ENCODE measurements around the gene GAB1.

GAB1 gene

GRCh38 chr4:143424276-143424675 is 87.6 kb downstream of the GAB1 start:
- no peak for DNase-seq

- DNase-seq: no peak
Observed at GRCh38 chr4:143431526-143432257, 95.0 kb downstream of the GAB1 start.

- no peak for DNase-seq
Observed at GRCh38 chr4:143432258-143432591, 95.5 kb downstream of the GAB1 start.

GRCh38 chr4:143433231-143433630 is 96.6 kb downstream of the GAB1 start:
- no peak for DNase-seq

GRCh38 chr4:143435955-143436354 is 99.3 kb downstream of the GAB1 start:
- DNase-seq: no peak

- no peak for DNase-seq
Observed at GRCh38 chr4:143437476-143437875, 100.8 kb downstream of the GAB1 start.

- no peak for DNase-seq
Observed at GRCh38 chr4:143437937-143438336, 101.3 kb downstream of the GAB1 start.

GRCh38 chr4:143438710-143439109 is 102.0 kb downstream of the GAB1 start:
- no peak for DNase-seq

- no peak for DNase-seq
Observed at GRCh38 chr4:143441109-143441508, 104.4 kb downstream of the GAB1 start.

- peak; percentile 4 for DNase-seq
Observed at GRCh38 chr4:143441678-143442077, 105.0 kb downstream of the GAB1 start.

GRCh38 chr4:143443728-143444127 is 107.1 kb downstream of the GAB1 start:
- DNase-seq: no peak

- no peak for DNase-seq
Observed at GRCh38 chr4:143451186-143451585, 114.5 kb downstream of the GAB1 start.

- no peak for DNase-seq
Observed at GRCh38 chr4:143455211-143455610, 118.5 kb downstream of the GAB1 start.

- no peak for DNase-seq
Observed at GRCh38 chr4:143458966-143459365, 122.3 kb downstream of the GAB1 start.

- DNase-seq: no peak
Observed at GRCh38 chr4:143473334-143474126, 136.9 kb downstream of the GAB1 start.

- DNase-seq: peak; percentile 15
Observed at GRCh38 chr4:143477487-143477886, 140.8 kb downstream of the GAB1 start.

GRCh38 chr4:143481361-143481760 is 144.7 kb downstream of the GAB1 start:
- DNase-seq: no peak

GRCh38 chr4:143482840-143483239 is 146.2 kb downstream of the GAB1 start:
- DNase-seq: peak; percentile 10

- DNase-seq: no peak
Observed at GRCh38 chr4:143486314-143486713, 149.6 kb downstream of the GAB1 start.

- no peak for DNase-seq
Observed at GRCh38 chr4:143488687-143489086, 152.0 kb downstream of the GAB1 start.

- no peak for DNase-seq
Observed at GRCh38 chr4:143489106-143489505, 152.4 kb downstream of the GAB1 start.

GRCh38 chr4:143498021-143498420 is 161.3 kb downstream of the GAB1 start:
- DNase-seq: no peak

- DNase-seq: no peak
Observed at GRCh38 chr4:143502231-143502630, 165.6 kb downstream of the GAB1 start.

GRCh38 chr4:143506031-143506430 is 169.4 kb downstream of the GAB1 start:
- DNase-seq: peak; percentile 49

- no peak for DNase-seq
Observed at GRCh38 chr4:143511906-143512305, 175.2 kb downstream of the GAB1 start.

Measured in NCI-H82 (cell line).